Measurements from ENCODE around the gene TP53TG3D. TPM values are rescaled to one million over a fixed set of nuclear protein-coding genes. Genes with fewer than 3 reads are reported as not detected.
"Not testable (repeated sequence)": the region's sequence is repeated elsewhere in the genome, so short reads cannot be mapped to it uniquely, and the experiment has no call there.

Gene TP53TG3D
- total RNA-seq (2014; rRNA removed; shearing (Covaris generic)) (not detected in 2 replicates), polyA plus RNA-seq (2016; fragmentation: Nextera tagmentation; extraction: Ambion mirVana) (not detected in 2 replicates)

- WGBS, 2 experiments (ENCODE audit: low coverage in 1 of 2, low lambda C conversion rate in 2 of 2, missing lambda C conversion rate in 2 of 2), result 8 to 29% methylated on average over 8 to 9 of the region's 26 CpGs
- not testable (repeated sequence) for DNase-seq
Measured at GRCh38 chr16:32252986-32253385, at the start of gene TP53TG3D. TP53TG3D (plus strand) TSS chr16:32253286; CDS start chr16:32253354, 68 bp downstream.

GRCh38 chr16:32253507-32253906 is 421 bp downstream of the TP53TG3D start:
- H3K79me2 ChIP-seq (ENCODE audit: insufficient read depth); H4K20me1 ChIP-seq (ENCODE audit: insufficient read depth); H3K9me2 ChIP-seq (ENCODE audit: insufficient read depth); DNase-seq; H3K36me3 ChIP-seq (ENCODE audit: low read depth); in situ Hi-C loops (cut with MboI); H3K9me3 ChIP-seq (ENCODE audit: low read depth); H3K27me3 ChIP-seq (replicated peaks; ENCODE audit: insufficient read depth); H3K4me1 ChIP-seq (ENCODE audit: insufficient read depth); H2AFZ ChIP-seq; H3F3A ChIP-seq (ENCODE audit: insufficient read depth); H3K9ac ChIP-seq; H3K4me2 ChIP-seq (ENCODE audit: unreplicated experiment); H3K27ac ChIP-seq; H3K4me3 ChIP-seq: not testable (repeated sequence)
- 15% methylated on average over 8 of the region's 20 CpGs; no CpG with 5 or more reads in 1 of the 2 experiments for WGBS, 2 experiments (ENCODE audit: low coverage in 1 of 2, low lambda C conversion rate in 2 of 2, missing lambda C conversion rate in 2 of 2)

More at GRCh38 chr16:32252986-32253385, at the start of gene TP53TG3D:
- H3K4me1 ChIP-seq (ENCODE audit: insufficient read depth); H3K9ac ChIP-seq; H3K27ac ChIP-seq; H3K9me3 ChIP-seq (ENCODE audit: low read depth); in situ Hi-C loops (cut with MboI); H3K79me2 ChIP-seq (ENCODE audit: insufficient read depth); H3K4me3 ChIP-seq; H3K9me2 ChIP-seq (ENCODE audit: insufficient read depth); H3K36me3 ChIP-seq (ENCODE audit: low read depth); H3K4me2 ChIP-seq (ENCODE audit: unreplicated experiment); H3K27me3 ChIP-seq (replicated peaks; ENCODE audit: insufficient read depth); H2AFZ ChIP-seq; H3F3A ChIP-seq (ENCODE audit: insufficient read depth); H4K20me1 ChIP-seq (ENCODE audit: insufficient read depth): not testable (repeated sequence)

GRCh38 chr16:32261526-32261925 is 8.4 kb downstream of the TP53TG3D start:
- H3K27ac ChIP-seq; H3K9me3 ChIP-seq (ENCODE audit: low read depth); H3K4me1 ChIP-seq (ENCODE audit: insufficient read depth); H3F3A ChIP-seq (ENCODE audit: insufficient read depth); H3K4me2 ChIP-seq (ENCODE audit: unreplicated experiment); H3K79me2 ChIP-seq (ENCODE audit: insufficient read depth); H3K9ac ChIP-seq; DNase-seq; in situ Hi-C loops (cut with MboI); H4K20me1 ChIP-seq (ENCODE audit: insufficient read depth); H3K36me3 ChIP-seq (ENCODE audit: low read depth); H3K27me3 ChIP-seq (replicated peaks; ENCODE audit: insufficient read depth); H2AFZ ChIP-seq; H3K9me2 ChIP-seq (ENCODE audit: insufficient read depth); H3K4me3 ChIP-seq: not testable (repeated sequence)
- WGBS, 2 experiments (ENCODE audit: low coverage in 1 of 2, low lambda C conversion rate in 2 of 2, missing lambda C conversion rate in 2 of 2), result 46 to 57% methylated on average over 5 of the region's 5 CpGs

GRCh38 chr16:32263552-32263951 is 10.5 kb downstream of the TP53TG3D start:
- H3K9me3 ChIP-seq (ENCODE audit: low read depth); H3K9ac ChIP-seq; H3K79me2 ChIP-seq (ENCODE audit: insufficient read depth); H4K20me1 ChIP-seq (ENCODE audit: insufficient read depth); DNase-seq; H3K27me3 ChIP-seq (replicated peaks; ENCODE audit: insufficient read depth); H3K36me3 ChIP-seq (ENCODE audit: low read depth); H3K4me2 ChIP-seq (ENCODE audit: unreplicated experiment); H3K4me3 ChIP-seq; H3K27ac ChIP-seq; H3F3A ChIP-seq (ENCODE audit: insufficient read depth); H3K9me2 ChIP-seq (ENCODE audit: insufficient read depth); H2AFZ ChIP-seq; in situ Hi-C loops (cut with MboI); H3K4me1 ChIP-seq (ENCODE audit: insufficient read depth): not testable (repeated sequence)
- WGBS, 2 experiments (ENCODE audit: low coverage in 1 of 2, low lambda C conversion rate in 2 of 2, missing lambda C conversion rate in 2 of 2), result 24 to 26% methylated on average over 10 of the region's 10 CpGs

GRCh38 chr16:32281910-32282309 is 28.8 kb downstream of the TP53TG3D start:
- in situ Hi-C loops (cut with MboI); H2AFZ ChIP-seq; H3K27ac ChIP-seq; H3K9me3 ChIP-seq (ENCODE audit: low read depth); H3K4me2 ChIP-seq (ENCODE audit: unreplicated experiment); H3K4me3 ChIP-seq; DNase-seq; H3K9me2 ChIP-seq (ENCODE audit: insufficient read depth); H3K36me3 ChIP-seq (ENCODE audit: low read depth); H3F3A ChIP-seq (ENCODE audit: insufficient read depth); H3K9ac ChIP-seq; H3K4me1 ChIP-seq (ENCODE audit: insufficient read depth); H3K79me2 ChIP-seq (ENCODE audit: insufficient read depth); H3K27me3 ChIP-seq (replicated peaks; ENCODE audit: insufficient read depth); H4K20me1 ChIP-seq (ENCODE audit: insufficient read depth): not testable (repeated sequence)
- 33 to 50% methylated on average over 1 of the region's 1 CpG for WGBS, 2 experiments (ENCODE audit: low coverage in 1 of 2, low lambda C conversion rate in 2 of 2, missing lambda C conversion rate in 2 of 2)

- H3K27ac ChIP-seq; H3F3A ChIP-seq (ENCODE audit: insufficient read depth); H3K4me1 ChIP-seq (ENCODE audit: insufficient read depth); H3K9me3 ChIP-seq (ENCODE audit: low read depth); H3K9me2 ChIP-seq (ENCODE audit: insufficient read depth); H3K36me3 ChIP-seq (ENCODE audit: low read depth); H3K9ac ChIP-seq; DNase-seq; H2AFZ ChIP-seq; H3K4me2 ChIP-seq (ENCODE audit: unreplicated experiment); H3K79me2 ChIP-seq (ENCODE audit: insufficient read depth); in situ Hi-C loops (cut with MboI); H4K20me1 ChIP-seq (ENCODE audit: insufficient read depth); H3K27me3 ChIP-seq (replicated peaks; ENCODE audit: insufficient read depth); H3K4me3 ChIP-seq: not testable (repeated sequence)
Measured at GRCh38 chr16:32283024-32283423, 29.9 kb downstream of the TP53TG3D start.

- H3K9me3 ChIP-seq (ENCODE audit: low read depth); H3K9ac ChIP-seq; H3K36me3 ChIP-seq (ENCODE audit: low read depth); in situ Hi-C loops (cut with MboI); DNase-seq; H3F3A ChIP-seq (ENCODE audit: insufficient read depth); H3K4me3 ChIP-seq; H3K27ac ChIP-seq; H3K4me1 ChIP-seq (ENCODE audit: insufficient read depth); H3K27me3 ChIP-seq (replicated peaks; ENCODE audit: insufficient read depth); H3K79me2 ChIP-seq (ENCODE audit: insufficient read depth); H3K9me2 ChIP-seq (ENCODE audit: insufficient read depth); H2AFZ ChIP-seq; H3K4me2 ChIP-seq (ENCODE audit: unreplicated experiment); H4K20me1 ChIP-seq (ENCODE audit: insufficient read depth): not testable (repeated sequence)
- 39 to 41% methylated on average over 5 of the region's 5 CpGs for WGBS, 2 experiments (ENCODE audit: low coverage in 1 of 2, low lambda C conversion rate in 2 of 2, missing lambda C conversion rate in 2 of 2)
Measured at GRCh38 chr16:32283917-32284495, 30.9 kb downstream of the TP53TG3D start.
